OCI-LY1 (cell line): ENCODE measurements around the gene AGPAT3.
A peak's percentile ranks its signal among the peaks of the same experiment; 100 is the strongest.

Experiments
- H2AFZ ChIP-seq: fragments of 200-600 bp; sonication (generic), shearing (Covaris generic); 2 replicates; pipeline ENCODE4 v1.6.0; 2014; ENCODE audit warnings: antibody characterized with exemption, mild to moderate bottlenecking, low read length
- H3F3A ChIP-seq: fragments of 200-600 bp; sonication (generic), shearing (Covaris generic); 2 replicates; pipeline ENCODE4 v1.6.0; 2014; ENCODE audit warnings: mild to moderate bottlenecking, antibody characterized with exemption, low read length, moderate library complexity; ENCODE audit not compliant: insufficient read depth
- H3K27ac ChIP-seq: fragments of 200-600 bp; sonication (generic); 2 replicates; pipeline ENCODE4 v1.5.1; 2014; ENCODE audit warnings: low read length, mixed run types, mild to moderate bottlenecking, low read depth; ENCODE audit not compliant: poor library complexity, severe bottlenecking
- H3K27me3 ChIP-seq: fragments of 200-600 bp; sonication (generic); 2 replicates; pipeline ENCODE4 v1.6.0; 2014; ENCODE audit warnings: antibody characterized with exemption, mild to moderate bottlenecking, low read length, moderate library complexity; ENCODE audit not compliant: insufficient read depth
- H3K36me3 ChIP-seq: fragments of 200-600 bp; sonication (generic); 2 replicates; pipeline ENCODE4 v1.6.1; 2014; ENCODE audit warnings: mild to moderate bottlenecking, antibody characterized with exemption, low read length, moderate library complexity, mixed read lengths; ENCODE audit not compliant: insufficient read depth
- H3K4me1 ChIP-seq: fragments of 200-600 bp; sonication (generic); 2 replicates; pipeline ENCODE4 v1.5.1; 2014; ENCODE audit warnings: mild to moderate bottlenecking, low read length, moderate library complexity; ENCODE audit not compliant: insufficient read depth, severe bottlenecking
- H3K4me2 ChIP-seq: fragments of 200-600 bp; sonication (generic), shearing (Covaris generic); 2 replicates; pipeline ENCODE4 v1.6.1; 2014; ENCODE audit warnings: low read length
- H3K4me3 ChIP-seq: fragments of 200-600 bp; sonication (generic); 2 replicates; pipeline ENCODE4 v1.5.1; 2014; ENCODE audit warnings: low read length, low read depth, mild to moderate bottlenecking, mixed read lengths; ENCODE audit not compliant: poor library complexity, severe bottlenecking
- H3K79me2 ChIP-seq: fragments of 200-600 bp; shearing (Covaris generic); 2 replicates; pipeline ENCODE4 v1.6.1; 2016; ENCODE audit warnings: mixed run types, low read length, mixed read lengths; ENCODE audit not compliant: insufficient read depth
- H3K9ac ChIP-seq: fragments of 200-600 bp; sonication (generic), shearing (Covaris generic); 2 replicates; pipeline ENCODE4 v1.6.1; 2014; ENCODE audit warnings: mild to moderate bottlenecking, low read length, mixed read lengths
- H3K9me2 ChIP-seq: fragments of 200-600 bp; sonication (generic), shearing (Covaris generic); 2 replicates; pipeline ENCODE4 v1.6.1; 2014; ENCODE audit warnings: low read depth, mild to moderate bottlenecking, low read length, mixed read lengths
- H3K9me3 ChIP-seq: fragments of 200-600 bp; shearing (Covaris generic); 2 replicates; pipeline ENCODE4 v1.6.1; 2014; ENCODE audit warnings: low read length, mixed read lengths
- H4K20me1 ChIP-seq: fragments of 200-600 bp; sonication (generic), shearing (Covaris generic); 2 replicates; pipeline ENCODE4 v1.6.0; 2016; ENCODE audit warnings: mild to moderate bottlenecking, low read length; ENCODE audit not compliant: insufficient read depth
- CTCF ChIP-seq: fragments of 200-600 bp; sonication (generic), shearing (Covaris generic); IDR thresholded peaks from 2 replicates; pipeline ENCODE4 v1.5.1; 2017; ENCODE audit warnings: mild to moderate bottlenecking, antibody characterized with exemption, low read length, moderate library complexity, mixed read lengths
- EZH2 ChIP-seq: fragments of 200-600 bp; sonication (generic), shearing (Covaris generic); IDR thresholded peaks from 2 replicates; pipeline ENCODE4 v1.8.0; 2017; ENCODE audit warnings: borderline replicate concordance, mixed run types, mild to moderate bottlenecking, antibody characterized with exemption, low read length, moderate library complexity, mixed read lengths

AGPAT3 gene, protein sequence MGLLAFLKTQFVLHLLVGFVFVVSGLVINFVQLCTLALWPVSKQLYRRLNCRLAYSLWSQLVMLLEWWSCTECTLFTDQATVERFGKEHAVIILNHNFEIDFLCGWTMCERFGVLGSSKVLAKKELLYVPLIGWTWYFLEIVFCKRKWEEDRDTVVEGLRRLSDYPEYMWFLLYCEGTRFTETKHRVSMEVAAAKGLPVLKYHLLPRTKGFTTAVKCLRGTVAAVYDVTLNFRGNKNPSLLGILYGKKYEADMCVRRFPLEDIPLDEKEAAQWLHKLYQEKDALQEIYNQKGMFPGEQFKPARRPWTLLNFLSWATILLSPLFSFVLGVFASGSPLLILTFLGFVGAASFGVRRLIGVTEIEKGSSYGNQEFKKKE

GRCh38 chr21:43864962-43865539 lies at the start of gene AGPAT3:
Gene AGPAT3, plus strand, starts transcription at chr21:43865223. Its CDS starts 94,459 bp downstream, at chr21:43959682.
- H3K4me1 ChIP-seq, result peaks cover 81% of the 10 kb centered on the region
- peak within 1 kb of the TSS; percentile 64 for H3K4me3 ChIP-seq
- H3K36me3 ChIP-seq, result no peaks in the 10 kb centered on the region
- H4K20me1 ChIP-seq, result no peaks in the 10 kb centered on the region
- peak within 1 kb of the TSS; percentile 92 for H3K27ac ChIP-seq
- no peaks in the 10 kb centered on the region for H3K9me2 ChIP-seq
- peaks cover 6% of the 10 kb centered on the region; the same call in 1 of the 2 replicates for H3F3A ChIP-seq
- H3K27me3 ChIP-seq, result no peaks in the 10 kb centered on the region
- H3K79me2 ChIP-seq, result peaks cover 10% of the 10 kb centered on the region; the same call in 1 of the 2 replicates
- peak within 1 kb of the TSS; percentile 74 for H3K4me2 ChIP-seq
- no peak within 1 kb of the TSS for H2AFZ ChIP-seq
- TF ChIP-seq CTCF (no peak), EZH2 (no peak)
- peak within 1 kb of the TSS; percentile 71 for H3K9ac ChIP-seq
- no peaks in the 10 kb centered on the region for H3K9me3 ChIP-seq

GRCh38 chr21:43815991-43816390 lies 49.0 kb upstream of the AGPAT3 start:
- Histone ChIP-seq H3K4me3 (no peak overlapping the region), H3K9ac (no peak overlapping the region), H2AFZ (no peak overlapping the region), H3K79me2 (no peaks in the 10 kb centered on the region), H3K9me2 (no peaks in the 10 kb centered on the region), H3K4me1 (peaks cover 40% of the 10 kb centered on the region), H3K4me2 (no peak overlapping the region), H3K27me3 (no peaks in the 10 kb centered on the region), H4K20me1 (no peaks in the 10 kb centered on the region), H3K36me3 (no peaks in the 10 kb centered on the region), H3K27ac (no peak overlapping the region), H3K9me3 (no peaks in the 10 kb centered on the region), H3F3A (no peaks in the 10 kb centered on the region)
- TF ChIP-seq EZH2, result no peak
- TF ChIP-seq CTCF, result no peak

GRCh38 chr21:43816611-43817071 lies 48.4 kb upstream of the AGPAT3 start:
- H3K4me2 ChIP-seq, result no peak overlapping the region
- no peak overlapping the region for H3K9ac ChIP-seq
- H3K36me3 ChIP-seq, result no peaks in the 10 kb centered on the region
- no peaks in the 10 kb centered on the region for H3K79me2 ChIP-seq
- no peak overlapping the region for H3K4me3 ChIP-seq
- no peaks in the 10 kb centered on the region for H3K27me3 ChIP-seq
- no peak for TF ChIP-seq EZH2
- TF ChIP-seq CTCF, result peak; percentile 39; the same call in 1 of the 2 replicates
- no peaks in the 10 kb centered on the region for H4K20me1 ChIP-seq
- H2AFZ ChIP-seq, result no peak overlapping the region
- H3K27ac ChIP-seq, result no peak overlapping the region
- no peaks in the 10 kb centered on the region for H3F3A ChIP-seq
- peaks cover 33% of the 10 kb centered on the region for H3K4me1 ChIP-seq
- no peaks in the 10 kb centered on the region for H3K9me2 ChIP-seq
- H3K9me3 ChIP-seq, result no peaks in the 10 kb centered on the region
